ENCODE data around the gene BRIX1. TPM values are rescaled to one million over a fixed set of nuclear protein-coding genes. Genes with fewer than 3 reads are reported as not detected.

The BRIX1 gene
- total RNA-seq, 2 donors from 2014 or later: 5.6 to 9.3 TPM

- H3K27ac ChIP-seq: no peak overlapping the region
These were observed 28.5 kb downstream of the BRIX1 start for GRCh38 chr5:34944044-34944443.

GRCh38 chr5:34944460-34945047 lies 29.0 kb downstream of the BRIX1 start:
- WGBS, 2 donors: 79 to 82% methylated on average over 11 of the region's 11 CpGs
- Histone ChIP-seq H3K9me3 (no peaks in the 10 kb centered on the region), H3K4me3 (no peak overlapping the region), H3K27me3 (no peaks in the 10 kb centered on the region), H3K36me3 (replicated peaks in 1 of 2; ENCODE audit: insufficient read depth in 1 of 2, low read depth in 2 of 2) (peaks cover 0 to 16% of the 10 kb centered on the region in 2 donors), H3K27ac (no peak overlapping the region), H3K4me1 (no peaks in the 10 kb centered on the region)
- intact Hi-C loops (cut with DNase I): no loop called here
- no peak for ATAC-seq
- TF ChIP-seq POLR2A (IDR thresholded peaks at IDR 0.05) (no peak), CTCF (IDR thresholded peaks at IDR 0.05) (no peak)
- DNase-seq: no peak

More at GRCh38 chr5:34944044-34944443, 28.5 kb downstream of the BRIX1 start:
- peaks cover 0 to 17% of the 10 kb centered on the region in 2 donors for H3K36me3 ChIP-seq (replicated peaks in 1 of 2; ENCODE audit: insufficient read depth in 1 of 2, low read depth in 2 of 2)
- no peak for ATAC-seq
- intact Hi-C loops (cut with DNase I): no loop called here
- 96 to 100% methylated on average over 2 of the region's 2 CpGs for WGBS, 2 donors
- no peak for DNase-seq
- no peaks in the 10 kb centered on the region for H3K4me1 ChIP-seq
- no peaks in the 10 kb centered on the region for H3K9me3 ChIP-seq
- no peaks in the 10 kb centered on the region for H3K27me3 ChIP-seq
- no peak overlapping the region for H3K4me3 ChIP-seq
- TF ChIP-seq CTCF (IDR thresholded peaks at IDR 0.05) (no peak), POLR2A (IDR thresholded peaks at IDR 0.05) (no peak)

- WGBS, 2 donors: 91 to 100% methylated on average over 1 of the region's 1 CpG
- TF ChIP-seq POLR2A (IDR thresholded peaks at IDR 0.05) (no peak), CTCF (IDR thresholded peaks at IDR 0.05) (no peak)
- DNase-seq: no peak
- no peaks in the 10 kb centered on the region for H3K27me3 ChIP-seq
- H3K4me1 ChIP-seq: no peaks in the 10 kb centered on the region
- no peaks in the 10 kb centered on the region for H3K9me3 ChIP-seq
- ATAC-seq: no peak
- intact Hi-C loops (cut with DNase I): no loop called here
- no peak overlapping the region for H3K4me3 ChIP-seq
- peaks cover 0 to 11% of the 10 kb centered on the region in 2 donors for H3K36me3 ChIP-seq (replicated peaks in 1 of 2; ENCODE audit: insufficient read depth in 1 of 2, low read depth in 2 of 2)
- H3K27ac ChIP-seq: no peak overlapping the region
These were observed 41.8 kb downstream of the BRIX1 start for GRCh38 chr5:34957321-34957720.

GRCh38 chr5:34957857-34958690 lies 42.6 kb downstream of the BRIX1 start:
- ATAC-seq (peak; percentile 68), DNase-seq (peak in 3 of 4 donors; percentile 17 to 46 (median 28))

More at GRCh38 chr5:34957857-34958690, 42.6 kb downstream of the BRIX1 start:
- H3K36me3 ChIP-seq (replicated peaks in 1 of 2; ENCODE audit: insufficient read depth in 1 of 2, low read depth in 2 of 2): peaks cover 0 to 9% of the 10 kb centered on the region in 2 donors
- 49 to 53% methylated on average over 5 of the region's 5 CpGs for WGBS, 2 donors
- H3K27me3 ChIP-seq: no peaks in the 10 kb centered on the region
- TF ChIP-seq POLR2A (IDR thresholded peaks at IDR 0.05) (no peak), CTCF (IDR thresholded peaks at IDR 0.05) (peak in 6 of 7 experiments; percentile 29 to 51 (median 40))
- intact Hi-C loops (cut with DNase I): no loop called here
- no peak overlapping the region for H3K4me3 ChIP-seq
- no peak overlapping the region for H3K27ac ChIP-seq
- no peaks in the 10 kb centered on the region for H3K9me3 ChIP-seq
- H3K4me1 ChIP-seq: no peaks in the 10 kb centered on the region

Measured in body of pancreas (tissue), 4 donors.